Measurements from ENCODE around the gene CPNE7.

CPNE7 gene

GRCh38 chr16:89602273-89602951, 26.9 kb downstream of the CPNE7 start:
- H3K4me3 ChIP-seq (ENCODE audit: low read depth, low read length), result no peak overlapping the region
- peak; percentile 88 for DNase-seq (ENCODE audit: low read depth)
- TF ChIP-seq MYC (IDR thresholded peaks at IDR 0.05; ENCODE audit: low read depth, low read length) (no peak), CTCF (IDR thresholded peaks at IDR 0.05; ENCODE audit: low read depth, low read length) (no peak), MAX (IDR thresholded peaks at IDR 0.05; ENCODE audit: low read depth, low read length) (no peak; the same call in 1 of the 2 replicates), POLR2A (IDR thresholded peaks at IDR 0.05; ENCODE audit: extremely low read depth, insufficient read length) (no peak)

GRCh38 chr16:89602952-89603590, 27.5 kb downstream of the CPNE7 start:
- no peak for DNase-seq (ENCODE audit: low read depth)
- TF ChIP-seq CTCF (IDR thresholded peaks at IDR 0.05; ENCODE audit: low read depth, low read length) (no peak), POLR2A (IDR thresholded peaks at IDR 0.05; ENCODE audit: extremely low read depth, insufficient read length) (no peak), MAX (IDR thresholded peaks at IDR 0.05; ENCODE audit: low read depth, low read length) (0 out of 2 replicates have a peak, but pooled peaks have one; percentile 30)
- H3K4me3 ChIP-seq (ENCODE audit: low read depth, low read length), result no peak overlapping the region

GRCh38 chr16:89604764-89605163, 29.2 kb downstream of the CPNE7 start:
- no peak overlapping the region for H3K4me3 ChIP-seq (ENCODE audit: low read depth, low read length)
- no peak for TF ChIP-seq CTCF (IDR thresholded peaks at IDR 0.05; ENCODE audit: low read depth, low read length)
- TF ChIP-seq MYC (IDR thresholded peaks at IDR 0.05; ENCODE audit: low read depth, low read length), result no peak
- no peak for TF ChIP-seq POLR2A (IDR thresholded peaks at IDR 0.05; ENCODE audit: extremely low read depth, insufficient read length)
- no peak for TF ChIP-seq MAX (IDR thresholded peaks at IDR 0.05; ENCODE audit: low read depth, low read length)
- DNase-seq (ENCODE audit: low read depth), result no peak

GRCh38 chr16:89605186-89605970, 29.8 kb downstream of the CPNE7 start:
- no peak overlapping the region for H3K4me3 ChIP-seq (ENCODE audit: low read depth, low read length)
- TF ChIP-seq CTCF (IDR thresholded peaks at IDR 0.05; ENCODE audit: low read depth, low read length) (no peak), POLR2A (IDR thresholded peaks at IDR 0.05; ENCODE audit: extremely low read depth, insufficient read length) (no peak), MAX (IDR thresholded peaks at IDR 0.05; ENCODE audit: low read depth, low read length) (no peak)
- DNase-seq (ENCODE audit: low read depth), result no peak

- no peak overlapping the region for H3K4me3 ChIP-seq (ENCODE audit: low read depth, low read length)
- TF ChIP-seq MAX (IDR thresholded peaks at IDR 0.05; ENCODE audit: low read depth, low read length) (no peak), CTCF (IDR thresholded peaks at IDR 0.05; ENCODE audit: low read depth, low read length) (no peak)
- no peak for DNase-seq (ENCODE audit: low read depth)
Observed at GRCh38 chr16:89606006-89606405, 30.4 kb downstream of the CPNE7 start.
